GM23338 (cell line): ENCODE data around the gene DNAJC6. TPM values are rescaled to one million over a fixed set of nuclear protein-coding genes. Genes with fewer than 3 reads are reported as not detected.

ENCODE experiments used
- ATAC-seq: fragments of 200-7000 bp; cut with Tn5 transposase; 3 replicates; pipeline ENCODE4 v1.9.1; 2020
- DNase-seq: peaks from one replicate; pipeline ENCODE4 v3.0.0-alpha.2; 2015; ENCODE audit warnings: low spot score
- H2AFZ ChIP-seq: fragments of 200-600 bp; sonication (generic); 2 replicates; pipeline ENCODE4 v1.8.0; 2016; ENCODE audit warnings: antibody characterized with exemption, mild to moderate bottlenecking, moderate library complexity
- H3F3A ChIP-seq: fragments of 200-600 bp; sonication (generic); replicated peaks from 2 replicates; pipeline ENCODE4 v1.8.0; 2017; ENCODE audit warnings: antibody characterized with exemption, mixed run types, low read depth
- H3K27ac ChIP-seq: fragments of 200-600 bp; sonication (generic); 2 replicates; pipeline ENCODE4 v1.6.1; 2016; ENCODE audit warnings: low read depth
- H3K27me3 ChIP-seq: fragments of 200-600 bp; sonication (generic); 2 replicates; pipeline ENCODE4 v1.8.0; 2016; ENCODE audit warnings: mild to moderate bottlenecking, mixed run types, moderate library complexity; ENCODE audit not compliant: insufficient read depth
- H3K36me3 ChIP-seq: fragments of 200-600 bp; sonication (generic); 2 replicates; pipeline ENCODE4 v1.8.0; 2016; ENCODE audit warnings: mild to moderate bottlenecking; ENCODE audit not compliant: insufficient read depth
- H3K4me1 ChIP-seq: fragments of 200-600 bp; sonication (generic); 2 replicates; pipeline ENCODE4 v1.8.0; 2016; ENCODE audit warnings: mild to moderate bottlenecking, moderate library complexity; ENCODE audit not compliant: insufficient read depth
- H3K4me2 ChIP-seq: fragments of 200-600 bp; sonication (generic); 2 replicates; pipeline ENCODE4 v1.7.1; 2017; ENCODE audit warnings: mixed run types
- H3K4me3 ChIP-seq: fragments of 200-600 bp; sonication (generic); 2 replicates; pipeline ENCODE4 v1.6.1; 2016; ENCODE audit warnings: mixed run types
- H3K79me2 ChIP-seq: fragments of 200-600 bp; sonication (generic); replicated peaks from 2 replicates; pipeline ENCODE4 v1.8.0; 2017; ENCODE audit warnings: mild to moderate bottlenecking; ENCODE audit not compliant: insufficient read depth
- H3K9me2 ChIP-seq: fragments of 200-600 bp; sonication (generic); 2 replicates; pipeline ENCODE4 v1.8.0; 2017; ENCODE audit not compliant: insufficient read depth
- H4K20me1 ChIP-seq: fragments of 200-600 bp; sonication (generic); replicated peaks from 2 replicates; pipeline ENCODE4 v1.8.0; 2017; ENCODE audit warnings: mild to moderate bottlenecking; ENCODE audit not compliant: insufficient read depth
- H3K27ac Mint-ChIP-seq: 2 replicates; pipeline ENCODE4 v1.8.0; 2020; ENCODE audit warnings: inconsistent platforms, mild to moderate bottlenecking, moderate library complexity, mixed read lengths
- H3K27me3 Mint-ChIP-seq: 3 replicates; pipeline ENCODE4 v1.8.0; 2022; ENCODE audit warnings: low read depth, mild to moderate bottlenecking, moderate library complexity, mixed read lengths, inconsistent platforms; ENCODE audit not compliant: insufficient read depth, poor library complexity
- H3K36me3 Mint-ChIP-seq: 3 replicates; pipeline ENCODE4 v1.8.0; 2021; ENCODE audit warnings: low read depth, mild to moderate bottlenecking, inconsistent platforms, moderate library complexity, mixed read lengths
- H3K4me1 Mint-ChIP-seq: 3 replicates; pipeline ENCODE4 v1.8.0; 2020; ENCODE audit warnings: mild to moderate bottlenecking, inconsistent platforms, mixed read lengths
- H3K4me3 Mint-ChIP-seq: 3 replicates; pipeline ENCODE4 v1.8.0; 2021; ENCODE audit warnings: moderate library complexity, mild to moderate bottlenecking, inconsistent platforms, mixed read lengths
- H3K9me3 Mint-ChIP-seq: 3 replicates; pipeline ENCODE4 v1.8.0; 2020; ENCODE audit warnings: moderate library complexity, mild to moderate bottlenecking, inconsistent platforms, mixed read lengths
- EZH2 ChIP-seq: fragments of 200-600 bp; sonication (generic); IDR thresholded peaks from one replicate; pipeline ENCODE4 v1.8.0; 2017; ENCODE audit warnings: antibody characterized with exemption, mild to moderate bottlenecking, low read depth; ENCODE audit not compliant: unreplicated experiment
- EZH2phosphoT487 ChIP-seq: fragments of 200-600 bp; sonication (generic); IDR thresholded peaks from one replicate; pipeline ENCODE4 v1.8.1; 2018; ENCODE audit warnings: antibody characterized with exemption; ENCODE audit not compliant: unreplicated experiment
- JUNB ChIP-seq: IDR thresholded peaks from one replicate; pipeline ENCODE4 v1.6.1; 2016; ENCODE audit warnings: antibody characterized with exemption; ENCODE audit not compliant: unreplicated experiment
- REST ChIP-seq: IDR thresholded peaks from one replicate; pipeline ENCODE4 v1.6.1; 2018; ENCODE audit warnings: antibody characterized with exemption; ENCODE audit not compliant: unreplicated experiment
- STAT1 ChIP-seq: IDR thresholded peaks from one replicate; pipeline ENCODE4 v1.6.1; 2016; ENCODE audit warnings: antibody characterized with exemption; ENCODE audit not compliant: unreplicated experiment
- ZNF114 ChIP-seq: fragments of 250-450 bp; sonication (Bioruptor Pico); IDR thresholded peaks from 2 replicates; pipeline ENCODE4 v1.5.0; 2020; ENCODE audit warnings: mild to moderate bottlenecking, moderate library complexity
- ZNF462 ChIP-seq: fragments of 250-450 bp; sonication (Bioruptor Pico); IDR thresholded peaks from 2 replicates; pipeline ENCODE4 v1.5.0; 2020; ENCODE audit warnings: mild to moderate bottlenecking, moderate library complexity
- polyA plus RNA-seq: library from polyadenylated mRNA; unstranded; fragments of >200 nt; fragmentation: Nextera tagmentation; extraction: Ambion mirVana; gene quantifications from 2 replicates; pipeline ENCODE4 v1.2.1, GENCODE V29; 2016
- total RNA-seq: library from RNA; depleted of rRNA; stranded (reverse); fragments of >200 nt; shearing (Covaris generic); gene quantifications from 2 replicates; pipeline ENCODE4 v1.2.3, GENCODE V29; 2014
- TF ChIP-seq, protein P1 (sequence below): IDR thresholded peaks from 2 replicates; pipeline ENCODE4 v1.6.1; 2016; ENCODE audit warnings: antibody characterized with exemption

The DNAJC6 gene
- total and polyA plus RNA-seq, 2 experiments from 2014 or later, result 2.4 to 7.4 TPM

- Mint-ChIP-seq H3K4me1 (peaks cover 5% of the 10 kb centered on the region), H3K27me3 (no peaks in the 10 kb centered on the region), H3K27ac (no peak overlapping the region), H3K36me3 (no peaks in the 10 kb centered on the region), H3K4me3 (no peak overlapping the region), H3K9me3 (no peaks in the 10 kb centered on the region)
- DNase-seq (no peak), ATAC-seq (no peak)
- Histone ChIP-seq H3K4me1 (peaks cover 4% of the 10 kb centered on the region; the same call in 1 of the 2 replicates), H3K4me2 (no peak overlapping the region), H3K27ac (no peak overlapping the region), H3K79me2 (no peaks in the 10 kb centered on the region), H3K9me2 (no peaks in the 10 kb centered on the region), H3K4me3 (no peak overlapping the region), H2AFZ (no peak overlapping the region), H4K20me1 (no peaks in the 10 kb centered on the region), H3K36me3 (no peaks in the 10 kb centered on the region), H3K27me3 (no peaks in the 10 kb centered on the region), H3F3A (no peaks in the 10 kb centered on the region)
- TF ChIP-seq ZNF462 (CRISPR knock-in tag) (no peak), ZNF114 (CRISPR knock-in tag) (no peak), EZH2 (no peak), REST (no peak), STAT1 (no peak), JUNB (no peak), EZH2phosphoT487 (no peak)
- TF ChIP-seq, protein P1, sequence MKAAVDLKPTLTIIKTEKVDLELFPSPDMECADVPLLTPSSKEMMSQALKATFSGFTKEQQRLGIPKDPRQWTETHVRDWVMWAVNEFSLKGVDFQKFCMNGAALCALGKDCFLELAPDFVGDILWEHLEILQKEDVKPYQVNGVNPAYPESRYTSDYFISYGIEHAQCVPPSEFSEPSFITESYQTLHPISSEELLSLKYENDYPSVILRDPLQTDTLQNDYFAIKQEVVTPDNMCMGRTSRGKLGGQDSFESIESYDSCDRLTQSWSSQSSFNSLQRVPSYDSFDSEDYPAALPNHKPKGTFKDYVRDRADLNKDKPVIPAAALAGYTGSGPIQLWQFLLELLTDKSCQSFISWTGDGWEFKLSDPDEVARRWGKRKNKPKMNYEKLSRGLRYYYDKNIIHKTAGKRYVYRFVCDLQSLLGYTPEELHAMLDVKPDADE, result no peak
These were observed 88.7 kb downstream of the DNAJC6 start for GRCh38 chr1:65398083-65398482.
